HPDE6-E6E7 (cell line): ENCODE results near the gene CDR2.
"Not testable (repeated sequence)": the region's sequence is repeated elsewhere in the genome, so short reads cannot be mapped to it uniquely, and the experiment has no call there.

ENCODE experiments used
- DNase-seq: peaks from one replicate; pipeline ENCODE4 v3.0.0; 2011; ENCODE audit warnings: missing footprints; ENCODE audit errors: extremely low spot score

Gene CDR2

GRCh38 chr16:22352723-22353122 lies 21.7 kb downstream of the CDR2 start:
- no peak for DNase-seq

- no peak for DNase-seq
Measured at GRCh38 chr16:22352140-22352539, 22.3 kb downstream of the CDR2 start.

- not testable (repeated sequence) for DNase-seq
Measured at GRCh38 chr16:22351017-22351416, 23.4 kb downstream of the CDR2 start.

DNA sequence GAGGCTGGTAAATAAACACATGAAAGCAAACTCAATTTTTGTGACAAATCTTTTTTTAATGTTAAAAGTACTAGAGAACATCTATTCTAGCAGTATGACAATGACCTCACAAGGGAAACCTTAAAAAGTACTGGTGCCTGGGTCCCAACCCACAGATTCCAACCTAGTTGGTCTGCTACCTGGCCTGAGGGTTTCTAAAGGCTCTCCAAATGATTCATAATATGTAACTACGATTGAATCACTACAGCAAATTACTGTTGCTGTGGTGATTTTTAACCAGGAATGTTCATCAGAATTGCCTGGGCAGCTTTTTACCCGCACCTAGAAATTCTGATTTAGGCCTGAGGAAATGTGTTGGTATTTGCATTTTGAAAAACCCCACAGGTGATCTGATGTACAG lies 26.1 kb downstream of the CDR2 start:
- peak; percentile 81 for DNase-seq

- DNase-seq, result no peak
Measured at GRCh38 chr16:22347100-22347820, 27.2 kb downstream of the CDR2 start.

DNA sequence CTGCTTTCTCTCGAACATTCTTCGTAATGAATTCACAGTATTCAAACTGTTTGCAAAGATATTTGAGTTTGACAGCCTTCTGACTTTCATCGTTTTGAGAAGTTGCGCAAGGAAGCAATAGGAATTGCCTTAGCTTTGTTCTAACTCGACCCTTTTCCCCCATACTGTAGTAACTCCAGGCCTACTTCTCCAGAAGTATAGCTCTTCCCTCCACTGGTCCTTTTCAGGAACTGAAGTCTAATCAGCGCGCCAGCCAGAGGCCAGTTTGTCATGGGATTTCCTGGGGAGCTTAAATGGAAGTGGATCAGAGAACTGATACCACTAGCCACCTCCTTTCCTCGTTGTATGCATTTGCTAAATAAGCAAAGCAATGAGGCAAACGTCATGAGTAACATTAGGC lies 27.9 kb downstream of the CDR2 start:
- no peak for DNase-seq

- DNase-seq, result no peak
Measured at GRCh38 chr16:22342082-22342481, 32.3 kb downstream of the CDR2 start.

- no peak for DNase-seq
Measured at GRCh38 chr16:22340945-22341344, 33.5 kb downstream of the CDR2 start.

DNA sequence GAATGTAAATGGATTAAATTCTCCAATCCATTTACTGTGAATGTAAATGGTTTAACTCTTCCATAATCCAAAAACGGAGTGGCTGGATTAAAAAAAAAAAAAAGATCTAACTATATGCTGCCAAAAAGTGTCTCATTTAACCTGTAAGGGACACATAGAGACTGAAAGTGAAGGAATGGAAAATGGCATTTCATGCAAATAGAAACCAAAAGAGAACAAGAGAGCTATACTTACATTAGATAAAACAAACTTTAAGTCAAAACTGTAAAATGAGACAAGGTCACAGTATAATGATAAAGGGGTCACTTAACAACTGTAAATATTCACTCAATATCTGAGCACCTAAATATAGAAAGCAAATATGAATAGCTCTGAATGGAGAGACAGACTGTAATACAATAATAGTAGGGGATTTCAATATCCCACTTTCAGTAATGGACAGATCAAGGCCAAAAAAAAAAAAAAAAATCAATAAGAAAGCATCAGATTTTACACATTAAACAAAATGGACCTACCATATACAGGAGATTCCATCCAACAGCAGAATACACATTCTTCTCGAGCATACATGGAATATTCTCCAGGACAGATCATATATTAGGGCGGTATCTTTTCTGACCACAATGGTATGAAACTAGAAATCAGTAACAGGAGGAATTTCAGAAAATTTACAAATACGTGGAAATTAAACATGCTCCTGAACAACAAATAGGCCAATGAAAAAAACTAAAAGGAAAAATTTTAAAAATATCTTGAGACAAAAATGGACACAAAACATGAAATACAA lies 36.4 kb downstream of the CDR2 start:
- DNase-seq, result no peak

- DNase-seq, result no peak
Measured at GRCh38 chr16:22337045-22337444, 37.4 kb downstream of the CDR2 start.

- DNase-seq, result no peak
Measured at GRCh38 chr16:22336581-22336980, 37.8 kb downstream of the CDR2 start.

GRCh38 chr16:22335668-22336246 lies 38.7 kb downstream of the CDR2 start:
- no peak for DNase-seq

DNA sequence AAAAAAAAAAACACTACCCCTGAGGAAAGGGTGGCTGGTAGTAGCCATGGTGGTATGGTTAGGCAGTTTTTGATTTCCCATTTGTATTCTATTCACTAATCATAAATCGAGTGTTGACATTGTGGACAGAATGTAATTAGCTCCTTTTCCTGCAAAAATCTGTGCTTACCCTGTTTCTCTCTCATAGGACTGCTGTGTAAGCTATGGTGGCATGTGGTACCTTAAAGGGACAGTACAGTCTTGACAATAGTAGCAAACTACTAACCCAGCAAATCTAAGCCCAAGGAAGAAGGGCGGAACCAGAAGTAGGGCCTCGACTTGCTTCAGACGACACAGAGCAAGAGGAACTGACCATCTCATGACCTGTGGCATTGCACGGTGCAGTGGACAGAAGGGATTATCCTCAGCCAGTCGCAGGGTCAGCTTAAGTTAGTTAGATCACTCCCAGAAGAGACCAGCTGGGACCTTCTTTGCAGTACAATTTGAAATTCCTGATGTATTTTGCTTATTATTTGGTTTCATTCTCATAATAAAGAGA lies 40.9 kb downstream of the CDR2 start:
- no peak for DNase-seq

DNA sequence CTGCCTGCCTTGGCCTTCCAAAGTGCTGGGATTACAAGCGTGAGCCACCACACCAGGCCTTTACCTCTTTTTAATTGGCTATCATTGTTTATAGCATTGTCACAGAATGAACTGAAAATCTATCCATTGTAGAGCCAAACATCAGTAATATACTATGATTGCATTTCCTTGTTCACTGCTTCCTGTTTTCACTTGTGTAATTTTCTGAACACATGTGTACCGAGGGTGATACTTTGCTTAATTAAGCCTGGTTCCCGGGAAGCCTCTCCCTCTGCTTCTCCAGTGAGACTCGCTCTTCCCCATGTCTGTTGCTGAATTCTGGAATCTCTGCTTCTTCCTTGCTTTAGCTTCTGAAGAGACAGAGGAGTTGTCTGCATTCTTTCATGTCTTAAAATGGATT lies 44.1 kb downstream of the CDR2 start:
- DNase-seq, result no peak

GRCh38 chr16:22329199-22329695 lies 45.2 kb downstream of the CDR2 start:
- DNase-seq, result no peak

GRCh38 chr16:22328081-22328725 lies 46.2 kb downstream of the CDR2 start:
- no peak for DNase-seq

GRCh38 chr16:22327446-22327775 lies 47.0 kb downstream of the CDR2 start:
- no peak for DNase-seq

DNA sequence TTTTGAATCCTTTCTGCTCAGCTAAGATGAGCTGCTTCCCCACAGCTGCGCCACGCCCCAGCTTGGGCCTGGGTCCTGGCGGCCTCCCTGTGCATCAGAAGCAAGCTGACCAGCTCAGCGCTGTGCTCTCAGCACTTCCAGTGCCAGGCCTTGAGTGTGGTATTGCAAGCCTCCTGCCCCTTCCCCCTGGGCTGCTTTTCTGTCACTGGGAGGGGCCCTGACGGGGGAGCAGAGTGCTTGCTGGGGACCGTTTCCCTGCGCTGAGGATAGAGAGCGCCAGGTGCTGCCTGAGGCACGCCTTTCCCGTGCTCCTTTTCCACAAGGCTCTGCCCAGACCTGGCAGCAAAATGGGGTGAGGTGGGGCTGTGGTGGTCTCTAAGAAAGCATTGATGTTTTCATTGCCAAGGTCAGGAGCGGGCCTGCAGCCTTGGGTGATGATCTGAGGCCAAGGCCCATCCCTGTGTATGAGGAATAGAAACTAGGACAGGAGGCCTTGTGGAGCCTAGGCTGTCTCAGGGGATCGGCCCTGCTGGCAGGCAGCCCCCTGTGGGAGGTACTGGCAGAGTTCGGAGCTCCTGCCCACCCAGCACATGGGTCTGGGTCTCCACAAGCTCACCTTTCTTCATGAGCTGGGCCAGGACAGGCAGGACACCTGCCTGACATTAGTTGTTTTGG lies 47.5 kb downstream of the CDR2 start:
- no peak for DNase-seq

- no peak for DNase-seq
Measured at GRCh38 chr16:22326369-22326652, 48.1 kb downstream of the CDR2 start.

DNA sequence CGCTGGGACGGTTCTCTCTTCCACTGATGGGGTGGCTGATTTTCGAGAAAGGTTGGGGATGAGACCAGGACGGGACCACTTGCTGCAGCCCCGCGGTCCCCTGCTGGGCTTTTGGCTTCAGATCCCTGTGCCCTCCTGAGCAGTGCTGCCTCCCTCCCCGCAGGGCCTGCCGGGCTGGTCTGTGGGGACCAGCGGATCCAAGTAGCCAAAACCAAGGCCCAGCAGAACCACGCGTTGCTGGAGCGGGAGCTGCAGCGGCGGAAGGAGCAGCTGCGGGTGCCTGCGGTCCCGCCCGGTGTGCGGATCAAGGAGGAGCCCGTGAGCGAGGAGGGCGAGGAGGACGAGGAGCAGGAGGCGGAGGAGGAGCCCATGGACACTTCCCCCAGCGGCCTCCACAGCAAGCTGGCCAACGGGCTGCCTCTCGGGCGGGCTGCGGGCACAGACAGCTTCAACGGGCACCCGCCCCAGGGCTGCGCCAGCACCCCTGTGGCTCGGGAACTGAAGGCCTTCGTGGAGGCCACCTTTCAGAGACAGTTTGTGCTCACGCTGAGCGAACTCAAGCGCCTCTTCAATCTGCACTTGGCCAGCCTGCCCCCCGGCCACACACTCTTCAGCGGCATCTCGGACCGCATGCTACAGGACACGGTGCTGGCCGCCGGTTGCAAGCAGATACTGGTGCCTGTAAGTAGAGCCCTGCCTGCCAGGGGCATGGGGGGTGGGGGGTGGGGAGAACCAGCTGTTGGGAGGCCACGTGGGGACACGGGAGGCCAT lies 48.6 kb downstream of the CDR2 start:
- no peak for DNase-seq
